Effector CD4-positive, alpha-beta T cell (primary cell): Measurements from ENCODE around the gene TTC33.
"Not testable (repeated sequence)": the region's sequence is repeated elsewhere in the genome, so short reads cannot be mapped to it uniquely, and the experiment has no call there.

Experiments used
- DNase-seq: peaks from one replicate; pipeline ENCODE4 v3.0.0-alpha.2; 2020

Gene TTC33

GRCh38 chr5:40679148-40679912 is 76.4 kb downstream of the TTC33 start:
- peak; percentile 89 for DNase-seq

- no peak for DNase-seq
Observed at GRCh38 chr5:40678460-40679147, 77.2 kb downstream of the TTC33 start.

GRCh38 chr5:40678026-40678425 is 77.7 kb downstream of the TTC33 start:
- DNase-seq, result no peak

GRCh38 chr5:40677456-40677855 is 78.3 kb downstream of the TTC33 start:
- no peak for DNase-seq

- no peak for DNase-seq
Observed at GRCh38 chr5:40676613-40677343, 79.0 kb downstream of the TTC33 start.

- DNase-seq, result no peak
Observed at GRCh38 chr5:40675396-40676133, 80.2 kb downstream of the TTC33 start.

- no peak for DNase-seq
Observed at GRCh38 chr5:40674661-40675235, 81.0 kb downstream of the TTC33 start.

- no peak for DNase-seq
Observed at GRCh38 chr5:40672425-40672824, 83.3 kb downstream of the TTC33 start.

GRCh38 chr5:40669606-40670390 is 86.0 kb downstream of the TTC33 start:
- DNase-seq, result no peak

- no peak for DNase-seq
Observed at GRCh38 chr5:40667161-40667663, 88.5 kb downstream of the TTC33 start.

GRCh38 chr5:40666657-40667056 is 89.1 kb downstream of the TTC33 start:
- DNase-seq, result no peak

GRCh38 chr5:40665635-40666298 is 90.0 kb downstream of the TTC33 start:
- no peak for DNase-seq

- DNase-seq, result no peak
Observed at GRCh38 chr5:40660751-40661150, 95.0 kb downstream of the TTC33 start.

- no peak for DNase-seq
Observed at GRCh38 chr5:40656766-40657165, 99.0 kb downstream of the TTC33 start.

- not testable (repeated sequence) for DNase-seq
Observed at GRCh38 chr5:40656091-40656490, 99.7 kb downstream of the TTC33 start.

- DNase-seq, result no peak
Observed at GRCh38 chr5:40655138-40655537, 100.6 kb downstream of the TTC33 start.

GRCh38 chr5:40654377-40654991 is 101.3 kb downstream of the TTC33 start:
- DNase-seq, result no peak

- DNase-seq, result no peak
Observed at GRCh38 chr5:40653221-40654022, 102.3 kb downstream of the TTC33 start.

GRCh38 chr5:40652441-40653220 is 103.1 kb downstream of the TTC33 start:
- no peak for DNase-seq
